ELF-1 (cell line): Measurements from ENCODE around the gene XYLT1.

Source experiments
- DNase-seq: peaks from one replicate; pipeline ENCODE4 v3.0.0-alpha.2; 2016; ENCODE audit warnings: low read depth, low spot score

Gene XYLT1

DNA sequence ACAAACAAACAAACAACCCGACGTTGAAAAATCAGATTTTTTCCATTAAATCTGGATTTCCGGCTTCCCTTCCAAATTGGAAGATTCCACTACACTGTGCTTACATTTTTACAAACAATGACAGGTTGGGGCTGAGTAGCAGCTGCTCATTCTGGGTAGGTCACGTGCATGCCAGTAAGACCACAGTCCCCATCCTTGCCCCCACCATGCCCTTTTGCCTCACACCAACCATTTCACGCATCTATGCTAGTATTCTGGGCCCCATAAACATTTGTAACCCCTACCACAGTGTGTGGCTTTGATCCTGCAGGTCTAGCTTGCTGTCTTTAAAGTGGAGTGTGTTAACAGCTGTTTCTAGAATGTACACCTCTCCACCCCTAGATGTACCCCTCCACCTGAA is 366.1 kb downstream of the XYLT1 start:
- DNase-seq: no peak

GRCh38 chr16:17103216-17103615 is 367.5 kb downstream of the XYLT1 start:
- DNase-seq: no peak

- DNase-seq: peak; percentile 19
Measured at GRCh38 chr16:17101646-17102045, 369.1 kb downstream of the XYLT1 start.

DNA sequence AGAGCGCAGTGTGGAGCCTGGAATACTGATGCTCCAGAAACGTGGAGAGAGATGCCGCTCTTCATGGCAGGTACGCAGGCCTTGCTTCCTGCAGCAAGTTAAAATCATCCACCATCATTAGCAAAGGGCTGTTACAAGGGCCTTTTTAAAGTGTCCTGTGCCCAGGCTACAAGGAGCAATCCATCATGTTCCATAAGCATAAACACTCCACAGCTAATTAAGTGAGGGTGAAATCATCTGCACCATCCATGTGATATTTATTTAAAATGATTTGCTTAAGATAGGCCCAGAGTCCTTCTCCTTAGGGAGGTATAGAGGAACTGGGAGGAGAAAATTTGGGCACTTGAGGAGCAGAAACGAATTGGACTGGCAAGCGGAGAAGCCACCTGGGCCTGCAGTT is 372.1 kb downstream of the XYLT1 start:
- no peak for DNase-seq

DNA sequence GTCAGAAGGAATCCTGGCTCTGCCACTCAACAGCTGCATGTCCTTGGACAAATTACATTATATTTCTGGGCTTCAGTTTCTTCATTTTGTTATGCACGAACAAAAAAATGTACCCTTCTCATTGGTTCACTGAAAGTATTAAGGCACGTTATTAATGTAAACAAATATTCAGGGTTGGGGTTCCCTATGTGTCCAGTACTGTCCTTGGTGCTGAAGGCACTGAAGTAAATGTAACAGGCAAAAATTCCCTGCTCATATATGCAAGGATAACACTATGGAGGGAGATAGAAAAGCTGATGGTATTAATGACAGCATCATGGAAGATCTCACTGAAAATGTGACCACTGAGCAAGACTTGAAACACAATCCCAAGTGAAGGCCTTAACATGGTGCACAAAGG is 386.6 kb downstream of the XYLT1 start:
- DNase-seq: no peak

GRCh38 chr16:17083628-17084027 is 387.1 kb downstream of the XYLT1 start:
- DNase-seq: peak; percentile 88

DNA sequence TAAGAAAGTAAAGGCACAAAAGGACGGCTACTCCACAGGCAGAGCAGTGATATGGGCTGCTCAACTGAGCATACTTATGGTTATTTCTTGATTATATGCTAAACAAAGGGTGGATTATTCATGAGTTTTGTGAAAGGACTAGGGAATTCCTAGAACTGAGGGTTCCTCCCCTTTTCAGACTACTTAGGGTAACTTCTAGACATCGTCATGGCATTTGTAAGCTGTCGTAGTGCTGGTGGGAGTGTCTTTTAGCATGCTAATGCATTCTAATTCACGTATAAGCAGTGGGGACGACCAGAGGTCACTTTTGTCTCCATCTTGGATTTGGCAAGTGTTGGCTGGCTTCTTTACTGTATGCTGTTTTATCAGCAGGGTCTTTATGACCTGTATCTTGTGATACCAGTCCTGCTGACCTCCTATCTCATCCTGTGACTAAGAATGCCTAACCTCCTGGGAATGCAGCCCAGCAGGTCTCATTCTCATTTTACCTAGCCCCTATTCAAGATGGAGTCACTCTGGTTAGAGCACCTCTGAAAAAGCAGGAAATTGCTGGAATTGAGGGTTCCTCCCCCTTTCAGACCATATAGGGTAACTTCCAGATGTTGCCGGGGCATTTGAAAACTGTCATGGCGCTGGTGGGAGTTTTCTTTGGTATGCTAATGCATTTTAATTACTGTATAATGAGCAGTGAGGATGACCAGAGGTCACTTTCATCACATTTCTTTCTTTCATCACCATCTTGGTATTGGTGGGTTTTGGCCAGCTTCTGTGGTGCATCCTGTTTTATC is 388.5 kb downstream of the XYLT1 start:
- DNase-seq: peak; percentile 51

- DNase-seq: no peak
Measured at GRCh38 chr16:17080105-17080504, 390.7 kb downstream of the XYLT1 start.

DNA sequence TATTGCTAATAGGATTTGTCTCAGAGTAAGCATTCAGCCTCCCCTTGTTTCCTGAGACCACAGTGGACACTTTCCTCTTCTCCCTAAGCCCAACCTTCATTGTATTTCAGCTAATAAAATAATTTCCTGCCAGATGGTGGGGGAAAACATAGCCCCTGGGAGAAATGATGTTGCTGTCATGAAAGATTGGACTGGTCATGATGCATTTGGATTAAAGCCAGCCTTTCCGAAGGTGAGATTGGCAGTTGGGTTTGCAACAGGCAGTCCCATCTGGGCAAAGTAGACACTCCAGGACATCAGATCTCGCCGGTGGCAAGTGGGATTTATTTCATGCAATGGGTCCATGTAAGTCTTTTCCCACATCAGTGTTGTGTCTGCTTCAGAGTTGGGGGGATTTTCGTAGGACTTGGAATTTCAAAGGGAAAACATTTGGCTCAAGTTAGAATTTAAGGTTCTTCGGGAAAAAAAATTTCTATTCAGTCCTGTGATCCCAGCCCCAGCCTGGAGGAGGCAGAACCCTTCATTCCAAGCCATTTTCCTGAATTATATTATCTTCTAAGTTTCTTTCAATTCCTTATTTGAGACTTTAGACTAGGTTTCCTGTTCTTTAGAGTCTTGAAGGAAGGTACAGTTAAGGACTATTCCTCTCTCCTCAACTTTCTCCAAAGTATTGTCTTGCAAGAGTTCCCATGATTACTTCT is 391.7 kb downstream of the XYLT1 start:
- no peak for DNase-seq

DNA sequence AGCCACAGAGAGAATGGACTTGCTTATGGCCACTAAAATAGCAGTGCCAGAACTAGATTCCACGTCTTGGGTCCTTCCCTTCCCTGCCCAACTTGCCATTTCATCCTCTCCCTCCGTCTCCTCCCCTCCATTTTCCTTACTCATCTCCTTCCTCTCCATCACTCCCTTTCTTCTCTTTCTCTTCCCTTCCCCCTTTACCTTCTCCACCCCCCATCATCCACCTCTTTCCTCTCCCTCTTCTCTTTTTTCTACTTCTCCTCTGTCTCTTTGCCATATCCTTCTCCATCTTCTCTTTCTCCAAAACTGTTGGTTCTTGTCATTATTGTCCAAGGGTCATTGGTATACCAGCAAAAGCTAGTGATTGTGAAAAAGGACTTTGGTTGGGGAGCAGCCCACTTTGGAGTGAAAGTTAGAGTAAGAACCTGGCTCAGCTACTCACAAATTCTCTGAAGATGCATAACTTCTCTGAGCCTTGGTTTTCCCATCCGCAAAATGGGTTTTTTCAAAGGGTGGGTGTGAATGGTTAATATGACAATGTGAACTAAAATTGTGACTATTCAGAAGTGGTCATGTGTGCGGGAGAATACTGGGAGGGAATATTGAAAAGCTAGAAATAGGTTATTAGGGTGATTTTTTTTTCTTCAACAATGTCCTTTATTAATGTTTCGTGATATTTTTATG is 393.8 kb downstream of the XYLT1 start:
- no peak for DNase-seq

DNA sequence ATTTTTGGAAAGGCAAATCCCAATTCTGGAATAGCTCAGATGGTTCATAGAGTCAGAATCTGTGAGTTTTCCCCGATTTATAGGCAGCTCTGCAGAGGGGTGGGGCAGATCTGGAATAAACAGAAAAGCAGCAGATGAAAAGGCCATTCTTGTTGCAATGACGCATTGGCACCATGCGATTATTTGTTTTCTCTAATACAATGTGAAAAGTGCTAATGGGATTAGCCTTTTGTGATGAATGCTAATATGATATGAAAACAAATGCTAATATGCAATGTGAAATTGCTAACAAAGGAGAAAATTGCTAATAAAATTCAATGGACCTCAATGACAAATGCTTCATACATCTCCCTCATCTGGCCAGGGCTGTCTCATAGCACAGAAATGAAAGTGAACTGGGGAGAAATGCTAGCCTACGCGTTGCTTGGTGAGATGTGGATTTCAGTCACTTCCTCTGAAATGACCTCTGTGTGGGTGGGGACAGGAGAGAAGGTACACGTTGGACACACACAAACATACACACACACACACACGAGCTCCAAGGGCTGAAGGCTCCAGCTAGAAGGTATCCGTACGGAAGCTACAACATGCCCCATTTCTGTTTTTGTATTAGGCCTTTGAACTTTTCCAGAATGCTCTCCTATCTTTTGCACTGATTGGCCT is 394.5 kb downstream of the XYLT1 start:
- no peak for DNase-seq

DNA sequence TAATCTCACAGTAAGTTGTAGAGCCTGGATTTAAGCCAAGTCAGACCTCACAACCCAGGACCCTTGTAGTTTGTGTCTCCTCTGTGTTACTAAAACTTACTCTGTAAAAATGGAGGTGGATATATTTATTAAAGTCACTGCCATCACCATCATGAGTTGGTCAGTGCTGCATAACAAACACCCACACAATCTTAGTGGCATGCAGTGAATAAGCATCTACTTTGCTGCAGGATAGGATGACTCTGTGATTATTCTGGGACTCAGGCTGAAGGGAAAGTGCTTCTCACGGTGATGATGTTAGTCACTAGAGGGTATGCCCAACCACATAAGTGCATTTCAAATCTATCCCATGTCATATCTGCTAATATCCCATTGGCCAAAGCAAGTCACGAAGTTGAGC is 398.7 kb downstream of the XYLT1 start:
- no peak for DNase-seq

- peak; percentile 18 for DNase-seq
Measured at GRCh38 chr16:17070882-17071592, 399.7 kb downstream of the XYLT1 start.

- DNase-seq: no peak
Measured at GRCh38 chr16:17069681-17070080, 401.1 kb downstream of the XYLT1 start.

DNA sequence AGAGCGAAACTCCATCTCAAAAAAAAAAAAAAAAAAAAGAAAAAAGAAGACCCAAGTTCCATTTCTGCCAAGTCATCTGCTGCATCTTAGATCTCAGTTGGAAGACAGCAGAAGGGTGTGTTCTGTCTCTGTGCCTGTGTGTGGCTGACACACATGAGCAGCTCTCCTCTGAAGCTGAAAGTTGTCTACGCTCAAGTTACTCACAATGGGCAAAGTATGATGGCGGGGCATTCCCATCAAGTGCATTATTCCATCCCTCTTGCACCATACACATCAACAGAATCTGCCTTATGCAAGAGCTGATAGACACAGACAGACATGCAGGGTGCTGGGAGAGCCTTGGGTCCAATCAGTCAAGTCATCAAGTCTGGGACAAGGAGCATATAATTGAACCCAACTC is 402.2 kb downstream of the XYLT1 start:
- DNase-seq: no peak

GRCh38 chr16:17067882-17068281 is 402.9 kb downstream of the XYLT1 start:
- no peak for DNase-seq

GRCh38 chr16:17063201-17064139 is 407.3 kb downstream of the XYLT1 start:
- DNase-seq: no peak

DNA sequence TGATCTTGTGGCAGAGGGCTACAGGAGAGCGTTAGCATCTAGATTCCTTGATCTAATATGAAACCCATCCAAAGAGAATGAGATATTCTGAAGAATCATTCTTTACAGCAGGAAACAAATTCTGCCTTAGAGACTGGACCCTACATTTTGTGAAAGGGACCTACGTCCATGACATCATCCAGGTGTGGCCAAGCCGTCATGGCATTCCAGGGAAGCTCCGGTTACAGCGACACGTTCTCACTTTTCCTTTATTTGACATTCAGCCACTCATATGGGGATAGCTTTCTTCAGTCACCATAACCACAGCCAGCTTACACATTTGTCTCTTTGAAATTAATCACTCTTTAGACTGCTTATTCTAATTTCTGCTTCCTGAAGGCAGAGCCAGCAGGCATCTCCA is 408.1 kb downstream of the XYLT1 start:
- DNase-seq: no peak

DNA sequence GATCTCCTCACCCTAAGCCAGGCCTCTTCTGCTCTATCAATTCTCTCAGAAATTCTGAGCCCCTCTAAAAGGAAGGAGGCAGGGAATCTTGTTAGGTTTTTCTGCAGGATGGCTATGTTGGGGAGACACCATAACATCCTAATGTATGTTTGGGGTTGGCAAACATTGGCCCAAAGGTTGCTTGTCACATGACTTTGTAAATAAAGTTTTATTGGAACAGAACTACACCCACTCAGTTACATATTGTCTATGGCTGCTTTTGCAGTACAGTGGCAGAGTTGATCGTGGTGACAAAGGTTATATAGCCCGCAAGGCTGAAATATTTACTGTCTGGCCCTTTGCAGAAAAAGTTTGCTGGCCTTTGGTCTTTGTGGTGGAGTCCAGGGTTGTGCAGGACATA is 409.4 kb downstream of the XYLT1 start:
- no peak for DNase-seq

- DNase-seq: no peak
Measured at GRCh38 chr16:17058471-17058870, 412.3 kb downstream of the XYLT1 start.
